ENCODE data around the gene ARHGAP24.

DNA sequence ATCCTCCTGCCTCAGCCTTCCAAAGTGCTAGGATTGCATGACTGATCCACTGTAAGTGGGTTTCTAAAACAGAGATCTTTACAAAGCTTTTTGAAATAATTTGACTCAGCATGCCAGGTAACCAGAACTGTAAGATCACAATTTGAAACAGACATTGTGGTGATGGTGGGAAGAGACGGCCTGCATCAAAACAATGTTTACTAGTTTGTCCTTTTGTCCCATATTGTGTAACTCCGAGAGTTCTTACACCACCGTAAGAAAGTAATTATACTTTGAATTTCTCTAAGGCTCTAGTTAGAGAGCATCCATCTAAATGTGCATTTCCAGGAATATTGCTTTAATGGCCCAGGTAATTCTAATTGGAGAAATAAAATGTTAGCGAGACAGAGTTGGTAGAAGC, 594 bp upstream of the ARHGAP24 start:
- TF ChIP-seq, protein P1, sequence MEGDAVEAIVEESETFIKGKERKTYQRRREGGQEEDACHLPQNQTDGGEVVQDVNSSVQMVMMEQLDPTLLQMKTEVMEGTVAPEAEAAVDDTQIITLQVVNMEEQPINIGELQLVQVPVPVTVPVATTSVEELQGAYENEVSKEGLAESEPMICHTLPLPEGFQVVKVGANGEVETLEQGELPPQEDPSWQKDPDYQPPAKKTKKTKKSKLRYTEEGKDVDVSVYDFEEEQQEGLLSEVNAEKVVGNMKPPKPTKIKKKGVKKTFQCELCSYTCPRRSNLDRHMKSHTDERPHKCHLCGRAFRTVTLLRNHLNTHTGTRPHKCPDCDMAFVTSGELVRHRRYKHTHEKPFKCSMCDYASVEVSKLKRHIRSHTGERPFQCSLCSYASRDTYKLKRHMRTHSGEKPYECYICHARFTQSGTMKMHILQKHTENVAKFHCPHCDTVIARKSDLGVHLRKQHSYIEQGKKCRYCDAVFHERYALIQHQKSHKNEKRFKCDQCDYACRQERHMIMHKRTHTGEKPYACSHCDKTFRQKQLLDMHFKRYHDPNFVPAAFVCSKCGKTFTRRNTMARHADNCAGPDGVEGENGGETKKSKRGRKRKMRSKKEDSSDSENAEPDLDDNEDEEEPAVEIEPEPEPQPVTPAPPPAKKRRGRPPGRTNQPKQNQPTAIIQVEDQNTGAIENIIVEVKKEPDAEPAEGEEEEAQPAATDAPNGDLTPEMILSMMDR (IDR thresholded peaks at IDR 0.05) = no peak
- no peak for TF ChIP-seq EZH2 (IDR thresholded peaks at IDR 0.05; ENCODE audit: borderline replicate concordance, insufficient read depth, low read depth, low read length, poor library complexity, severe bottlenecking)
